GM12878 (cell line): ENCODE results near the gene SPDYE2B. TPM values are rescaled to one million over a fixed set of nuclear protein-coding genes. Genes with fewer than 3 reads are reported as not detected.
"Not testable (repeated sequence)": the region's sequence is repeated elsewhere in the genome, so short reads cannot be mapped to it uniquely, and the experiment has no call there.

Experiments used
- ATAC-seq: fragments of 200-7000 bp; cut with Tn5 transposase; 3 replicates; pipeline ENCODE4 v1.9.1; 2020; ENCODE audit warnings: mild to moderate bottlenecking, moderate library complexity
- BruUV-seq: library from RNA; stranded (reverse); fragments of 400-500 nt; replicated peaks from 2 replicates; lab custom pipeline; 2021; lab: Mats Ljungman, UMichigan
- CTCF ChIA-PET: fragments of 300-600 bp; sonication (Branson Sonifier 250); formaldehyde crosslinking; extraction: SDS; loops from one replicate; lab custom pipeline; 2021; ENCODE audit warnings: inconsistent platforms; lab: Yijun Ruan, JAX
- POLR2A ChIA-PET: fragments of 350-600 bp; formaldehyde crosslinking; extraction: SDS; loops from one replicate; lab custom pipeline; 2021; ENCODE audit warnings: inconsistent platforms; lab: Charles Lee
- RAD21 ChIA-PET: fragments of 300-600 bp; sonication (Branson Sonifier 250); formaldehyde crosslinking; loops from one replicate; lab custom pipeline; 2023; ENCODE audit warnings: antibody characterized with exemption; ENCODE audit not compliant: unreplicated experiment; lab: Charles Lee
- SMC1A ChIA-PET: fragments of 300-600 bp; sonication (Branson Sonifier 250); formaldehyde crosslinking; loops from one replicate; lab custom pipeline; 2023; ENCODE audit not compliant: unreplicated experiment, uncharacterized antibody; lab: Charles Lee
- DNase-seq: peaks from one replicate; pipeline ENCODE4 v3.0.0-alpha.2; 2011; ENCODE audit warnings: low read depth, low spot score
- FAIRE-seq: peaks from 3 replicates; lab custom pipeline; 2011; peaks lifted over from hg19 to GRCh38; lab: Jason Lieb, UNC
- H2AFZ ChIP-seq: 2 replicates; pipeline ENCODE4 v1.6.0; 2011; ENCODE audit warnings: low read depth, low read length, control low read depth; ENCODE audit not compliant: control insufficient read depth
- H3K27ac ChIP-seq: 2 replicates; pipeline ENCODE4 v1.5.1; 2011; ENCODE audit warnings: control low read depth; ENCODE audit not compliant: control insufficient read depth, insufficient read depth
- H3K27me3 ChIP-seq, 2 experiments: replicated peaks in 1 of 2; 2 replicates each; pipeline versions ENCODE4 v1.6.0 to v1.6.1; 2011; ENCODE audit warnings: low read length in 1 of 2; ENCODE audit not compliant: control insufficient read depth in 2 of 2, insufficient read depth in 2 of 2
- H3K36me3 ChIP-seq, 2 experiments: 2 replicates each; pipeline ENCODE4 v1.5.1; 2011; ENCODE audit warnings: low read length in 1 of 2; ENCODE audit not compliant: control insufficient read depth in 2 of 2, insufficient read depth in 2 of 2
- H3K4me1 ChIP-seq: 2 replicates; pipeline ENCODE4 v1.6.1; 2011; ENCODE audit warnings: mild to moderate bottlenecking, low read length, moderate library complexity, mixed read lengths; ENCODE audit not compliant: control insufficient read depth, insufficient read depth
- H3K4me2 ChIP-seq: 2 replicates; pipeline ENCODE4 v1.6.0; 2011; ENCODE audit warnings: control low read depth; ENCODE audit not compliant: control insufficient read depth, insufficient read depth
- H3K4me3 ChIP-seq: fragments of 200-600 bp; sonication (generic); 2 replicates; pipeline ENCODE4 v1.5.1; 2016
- H3K79me2 ChIP-seq: 2 replicates; pipeline ENCODE4 v1.6.0; 2011; ENCODE audit warnings: low read length; ENCODE audit not compliant: control insufficient read depth, insufficient read depth
- H3K9ac ChIP-seq: 2 replicates; pipeline ENCODE4 v1.8.0; 2011; ENCODE audit warnings: low read length, control low read depth, mixed read lengths; ENCODE audit not compliant: control insufficient read depth, insufficient read depth
- H3K9me3 ChIP-seq: replicated peaks from 3 replicates; pipeline ENCODE4 v1.5.1; 2011; ENCODE audit warnings: mild to moderate bottlenecking, low read length; ENCODE audit not compliant: control insufficient read depth, insufficient read depth
- H4K20me1 ChIP-seq: 2 replicates; pipeline ENCODE4 v1.6.0; 2011; ENCODE audit not compliant: control insufficient read depth, insufficient read depth
- WGBS: methylation state at CpG from one replicate; pipeline ENCODE4 v1.1.6; 2016; ENCODE audit warnings: low lambda C conversion rate; ENCODE audit not compliant: insufficient replicate concordance, insufficient coverage; ENCODE audit errors: missing lambda C conversion rate; 5-methylcytosine and 5-hydroxymethylcytosine counted together
- in situ Hi-C: fragments of 300-500 bp; cut with MboI; formaldehyde crosslinking; loops from 9 replicates; pipeline ENCODE4 v1.14.3; 2018; ENCODE audit warnings: mixed read lengths
- intact Hi-C: fragments of 100-400 bp; cut with micrococcal nuclease; formaldehyde crosslinking; loops from one replicate; pipeline ENCODE4 v1.14.2; 2022; ENCODE audit not compliant: unreplicated experiment
- polyA plus RNA-seq, 11 experiments: library from polyadenylated mRNA; depleted of rRNA in 4 of 11; unstranded in 6 of 11; stranded (reverse) in 5 of 11; fragments of >200 nt; fragmentation: Nextera tagmentation in 4 of 11; fragmentation: Illumina TruSeq in 1 of 11; extraction: Ambion mirVana in 4 of 11; extraction: Trizol in 1 of 11; gene quantifications; 1 replicate in 1 of 11; 2 replicates in 10 of 11; pipeline versions ENCODE4 v1.2.1 to v1.2.3, GENCODE V29; 2011 to 2016; ENCODE audit warnings: inconsistent platforms in 2 of 11, missing spikeins in 2 of 11, low read depth in 1 of 11
- total RNA-seq, 4 experiments: library from RNA; depleted of rRNA in 3 of 4; stranded (reverse); fragments of >200 nt in 3 of 4; fragmentation: Illumina TruSeq in 1 of 4; extraction: Trizol in 1 of 4; gene quantifications; 2 replicates each; pipeline versions ENCODE4 v1.2.1 to v1.2.3, GENCODE V29; 2013 to 2021

The SPDYE2B gene
- total and polyA plus RNA-seq, 10 of the 15 experiments (the other 5 are each of a cell fraction or from before 2014, with no cell fraction given) = 0.19 to 0.59 (median 0.32) TPM; not detected in 7

DNA sequence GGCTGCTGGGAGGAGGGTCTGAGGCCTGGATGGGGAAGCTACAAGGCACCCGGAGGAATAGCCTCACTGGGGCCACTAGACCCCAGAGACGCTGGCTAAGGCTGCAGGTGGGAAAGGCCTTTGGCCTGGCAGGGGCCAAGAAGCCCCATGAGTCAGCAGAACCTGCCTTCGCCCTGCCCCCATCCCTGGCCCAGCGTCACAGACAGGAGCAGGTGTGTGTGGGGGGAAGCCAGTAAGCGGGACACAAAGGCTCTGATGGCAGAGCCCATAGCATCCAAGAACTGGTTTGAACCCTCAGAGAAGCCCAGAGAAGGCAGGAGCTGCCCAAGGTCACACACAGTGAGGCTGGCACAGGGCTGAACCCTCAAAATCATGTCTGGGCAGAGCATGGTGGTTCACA is 43.3 kb upstream of the SPDYE2B start:
- H3K27ac ChIP-seq, H3K4me1 ChIP-seq, FAIRE-seq, H2AFZ ChIP-seq, SMC1A ChIA-PET, H4K20me1 ChIP-seq, in situ Hi-C loops, intact Hi-C loops, H3K9me3 ChIP-seq, RAD21 ChIA-PET, H3K27me3 ChIP-seq, POLR2A ChIA-PET, H3K4me3 ChIP-seq, H3K9ac ChIP-seq, BruUV-seq, DNase-seq, H3K79me2 ChIP-seq, ATAC-seq, H3K4me2 ChIP-seq, CTCF ChIA-PET, H3K36me3 ChIP-seq: not testable (repeated sequence)
- WGBS = no CpG with 5 or more reads among the region's 5 CpGs

DNA sequence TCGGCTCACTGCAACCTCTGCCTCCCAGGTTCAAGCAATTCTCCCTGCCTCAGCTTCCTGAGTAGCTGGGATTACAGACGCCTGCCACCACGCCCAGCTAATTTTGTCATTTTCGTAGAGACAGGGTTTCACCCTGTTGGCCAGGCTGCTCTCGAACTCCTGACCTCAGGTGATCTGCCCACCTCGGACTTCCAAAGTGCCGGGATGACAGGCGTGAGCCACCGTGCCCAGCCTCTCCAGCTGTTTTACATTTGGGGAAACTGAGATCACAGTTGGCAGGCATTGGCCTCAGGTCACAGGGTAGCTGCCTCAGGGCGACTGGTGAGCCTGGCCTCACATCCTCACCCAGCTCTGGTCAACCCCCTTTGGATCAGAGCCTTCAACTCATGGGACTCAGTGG is 40.4 kb upstream of the SPDYE2B start:
- BruUV-seq, CTCF ChIA-PET: not testable (repeated sequence)

GRCh38 chr7:102610441-102610840 is 39.7 kb upstream of the SPDYE2B start:
- DNase-seq, ATAC-seq, H3K4me1 ChIP-seq, H3K36me3 ChIP-seq, H3K9me3 ChIP-seq, in situ Hi-C loops, H2AFZ ChIP-seq, H3K4me3 ChIP-seq, FAIRE-seq, H3K4me2 ChIP-seq, SMC1A ChIA-PET, H3K27ac ChIP-seq, H3K27me3 ChIP-seq, intact Hi-C loops, H3K9ac ChIP-seq, POLR2A ChIA-PET, RAD21 ChIA-PET, CTCF ChIA-PET, H4K20me1 ChIP-seq, H3K79me2 ChIP-seq: not testable (repeated sequence)
- 51% methylated on average over 2 of the region's 7 CpGs for WGBS
- BruUV-seq = TSS peak; percentile 63

More for the DNA sequence above, 40.4 kb upstream of the SPDYE2B start:
- in situ Hi-C loops, H3K4me1 ChIP-seq, intact Hi-C loops, RAD21 ChIA-PET, H3K4me3 ChIP-seq, H3K36me3 ChIP-seq, ATAC-seq, H3K9ac ChIP-seq, H3K27ac ChIP-seq, H3K4me2 ChIP-seq, H3K9me3 ChIP-seq, H3K79me2 ChIP-seq, SMC1A ChIA-PET, FAIRE-seq, H4K20me1 ChIP-seq, H2AFZ ChIP-seq, H3K27me3 ChIP-seq, DNase-seq, POLR2A ChIA-PET: not testable (repeated sequence)
- 55% methylated on average over 5 of the region's 10 CpGs for WGBS

DNA sequence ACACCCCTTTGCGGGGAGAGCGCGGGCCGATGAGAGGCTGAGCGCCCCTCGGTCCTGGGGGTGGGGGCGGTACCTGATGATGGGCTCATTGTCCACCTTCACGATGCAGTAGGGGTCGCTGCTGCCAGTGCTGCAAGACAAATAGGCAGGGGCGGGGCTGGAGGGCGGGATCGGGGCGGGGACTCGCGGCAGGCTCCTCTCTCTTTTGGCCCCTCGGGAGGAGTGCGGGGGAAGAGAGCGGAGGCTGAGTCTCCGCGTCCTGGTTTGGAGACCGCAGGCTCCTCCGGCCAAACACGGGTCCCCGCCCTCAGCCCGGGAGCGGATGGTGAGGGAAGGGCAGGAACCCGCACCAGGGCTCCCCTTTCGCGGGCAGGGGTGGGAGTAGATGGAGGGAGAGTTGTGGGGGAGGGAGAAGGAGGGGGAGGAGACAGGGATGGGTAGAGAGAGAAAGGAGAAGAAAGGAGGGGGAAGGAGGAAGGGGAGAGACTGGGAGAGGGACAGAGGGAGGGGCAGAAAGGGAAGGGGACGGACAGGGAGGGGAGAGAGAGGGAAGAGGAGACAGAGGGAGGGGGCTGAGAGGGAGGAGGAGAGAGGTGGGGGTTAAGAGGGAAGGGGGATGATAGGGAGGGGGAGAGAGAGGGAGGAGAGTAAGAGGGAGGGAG is 39.0 kb upstream of the SPDYE2B start:
- ATAC-seq = peak; percentile 62
- FAIRE-seq, H3K27me3 ChIP-seq, H4K20me1 ChIP-seq, intact Hi-C loops, BruUV-seq, H3K4me2 ChIP-seq, SMC1A ChIA-PET, H3K36me3 ChIP-seq, DNase-seq, H3K4me1 ChIP-seq, H3K9ac ChIP-seq, POLR2A ChIA-PET, RAD21 ChIA-PET, CTCF ChIA-PET, H2AFZ ChIP-seq, in situ Hi-C loops, H3K27ac ChIP-seq, H3K9me3 ChIP-seq, H3K4me3 ChIP-seq, H3K79me2 ChIP-seq: not testable (repeated sequence)
- WGBS = no CpG with 5 or more reads among the region's 30 CpGs
